GM18870 (cell line): Measurements from ENCODE around the gene ATG3.
"Not testable (repeated sequence)": the region's sequence is repeated elsewhere in the genome, so short reads cannot be mapped to it uniquely, and the experiment has no call there.

ENCODE experiments used
- ATAC-seq: cut with Tn5 transposase; IDR thresholded peaks from one replicate; pipeline ENCODE4 v1.9.1; 2021; ENCODE audit warnings: moderate library complexity; ENCODE audit not compliant: unreplicated experiment

The ATG3 gene

GRCh38 chr3:112503304-112503972, 58.3 kb downstream of the ATG3 start:
- ATAC-seq, result no peak

- no peak for ATAC-seq
Observed at GRCh38 chr3:112500621-112501020, 61.1 kb downstream of the ATG3 start.

DNA sequence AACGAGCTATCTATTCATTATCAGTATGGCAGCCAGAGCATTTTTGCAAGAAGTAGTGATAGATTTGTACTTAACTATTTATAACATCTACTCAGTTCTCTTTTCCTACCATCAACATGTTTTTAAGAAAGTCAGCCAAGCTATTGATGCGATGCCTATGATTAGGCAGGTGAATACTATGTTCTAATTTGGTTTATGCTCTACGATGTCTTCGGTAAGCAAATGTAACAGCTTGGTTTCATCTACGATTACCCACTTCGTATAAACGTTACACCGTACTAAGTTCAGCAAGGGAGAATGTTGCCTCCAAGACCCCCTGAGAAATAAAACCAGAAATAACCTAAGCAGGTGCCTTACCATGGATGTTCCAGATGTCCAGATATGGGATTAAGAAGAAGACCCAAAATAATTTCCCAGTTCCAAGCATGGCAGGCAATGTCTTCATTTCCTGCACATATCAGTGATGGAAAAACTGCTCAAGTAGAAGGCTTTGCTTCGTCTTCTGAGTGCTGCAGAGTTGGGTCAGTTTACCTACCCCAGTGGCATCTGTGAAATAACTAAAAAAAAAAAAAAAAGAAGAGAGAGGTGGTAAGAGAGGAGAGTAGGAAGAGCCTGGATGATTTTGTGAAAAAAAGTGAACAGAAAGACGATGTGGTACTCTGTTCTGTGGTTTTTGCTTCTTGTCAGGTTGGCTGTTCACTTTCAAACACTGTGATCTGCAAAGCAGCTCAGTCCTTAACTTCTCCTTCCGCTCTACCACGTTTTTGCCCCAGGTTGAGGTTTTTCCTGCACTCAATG, 62.6 kb downstream of the ATG3 start, which contains the start of gene BTLA:
TSS of gene BTLA (minus strand) at position 559 of the 798 bp plus-strand sequence. CDS start at position 445, 114 bp downstream.
- peak; percentile 41 for ATAC-seq

DNA sequence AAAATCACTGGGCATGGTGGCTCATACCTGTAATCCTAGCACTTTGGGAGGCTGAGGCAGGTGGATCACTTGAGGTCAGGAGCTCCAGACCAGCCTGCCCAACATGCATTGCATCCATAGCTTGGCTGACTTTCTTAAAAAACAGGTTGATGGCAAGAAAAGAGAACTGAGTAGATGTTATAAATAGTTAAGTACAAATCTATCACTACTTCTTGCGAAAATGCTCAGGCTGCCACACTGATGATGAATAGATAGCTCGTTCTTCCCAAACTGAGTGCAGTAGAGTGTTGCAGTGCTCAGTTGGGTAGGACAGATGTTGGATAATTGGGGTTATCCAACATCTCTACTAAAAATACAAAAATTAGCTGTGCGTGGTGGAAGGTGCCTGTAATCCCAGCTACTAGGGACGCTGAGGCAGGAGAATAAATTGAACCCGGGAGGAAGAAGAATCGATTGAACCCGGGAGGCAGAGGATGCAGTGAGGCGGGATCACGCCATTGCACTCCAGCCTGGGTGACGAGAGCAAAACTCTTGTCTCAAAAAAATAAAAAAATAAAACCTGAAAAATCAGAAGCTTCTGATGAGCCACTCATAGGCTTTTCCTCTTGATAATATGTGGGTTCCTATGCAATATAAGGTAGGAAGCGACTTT, 63.7 kb downstream of the ATG3 start:
- ATAC-seq, result no peak

DNA sequence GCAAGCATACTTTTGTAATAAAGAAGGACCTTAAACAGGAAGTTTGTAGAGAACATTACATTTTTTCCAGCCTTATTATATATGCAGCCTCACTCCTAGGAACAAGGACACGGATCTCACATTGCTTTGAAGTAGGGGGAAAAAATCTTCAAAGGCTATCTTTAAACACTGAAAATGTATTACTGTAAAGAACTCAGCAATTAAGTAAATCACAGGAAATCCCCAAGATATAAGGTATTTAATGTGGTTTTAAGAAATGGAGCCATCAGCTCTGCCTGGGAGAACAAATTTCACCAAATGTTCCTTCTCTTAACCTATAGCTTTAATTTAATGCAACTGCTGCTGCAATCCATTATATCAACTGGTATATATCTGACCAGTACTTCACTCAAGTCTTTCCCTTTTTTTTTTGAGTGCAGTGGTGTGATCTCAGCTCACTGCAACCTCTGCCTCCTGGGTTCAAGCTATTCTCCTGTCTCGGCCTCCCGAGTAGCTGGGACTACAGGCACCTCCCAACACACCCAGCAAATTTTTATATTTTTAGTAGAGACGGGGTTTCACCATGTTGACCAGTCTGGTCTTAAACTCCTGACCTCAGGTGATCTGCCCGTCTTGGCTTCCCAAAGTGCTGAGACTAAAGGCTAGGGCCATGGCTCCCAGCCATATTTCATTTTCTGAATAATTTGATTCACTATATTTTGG, 65.2 kb downstream of the ATG3 start:
- no peak for ATAC-seq

DNA sequence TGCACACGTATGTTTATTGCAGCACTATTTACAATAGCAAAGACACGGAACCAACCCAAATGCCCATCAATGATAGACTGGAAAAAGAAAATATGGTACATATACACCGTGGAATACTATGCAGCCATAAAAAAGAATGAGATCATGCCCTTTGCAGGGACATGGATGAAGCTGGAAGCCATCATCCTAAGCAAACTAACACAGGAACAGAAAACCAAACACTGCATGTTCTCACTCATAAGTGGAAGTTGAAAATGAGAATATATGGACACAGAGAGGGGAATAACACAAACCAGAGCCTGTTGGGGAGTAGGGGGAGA, 67.4 kb downstream of the ATG3 start:
- not testable (repeated sequence) for ATAC-seq

GRCh38 chr3:112492124-112492523, 69.6 kb downstream of the ATG3 start:
- ATAC-seq, result no peak

DNA sequence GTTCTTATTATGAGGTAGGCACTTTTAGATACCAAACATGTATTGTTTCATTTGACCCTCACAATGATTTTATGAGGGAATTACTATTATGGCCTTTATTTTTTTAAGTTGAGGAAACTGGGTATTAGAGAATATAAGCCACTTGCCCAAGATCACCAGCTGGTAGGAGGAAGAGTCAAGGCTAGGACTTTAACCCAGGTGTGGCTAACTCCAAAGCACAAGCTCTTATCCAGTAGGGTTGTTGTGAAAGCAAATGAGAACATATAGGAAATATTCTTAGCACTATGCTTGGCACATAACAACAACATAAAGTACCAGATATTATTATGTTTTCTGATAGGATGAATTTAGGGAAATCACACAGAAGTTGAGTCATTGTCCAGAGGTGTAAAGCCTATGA, 70.4 kb downstream of the ATG3 start:
- ATAC-seq, result no peak

- peak; percentile 54 for ATAC-seq
Observed at GRCh38 chr3:112489674-112490479, 71.9 kb downstream of the ATG3 start.

- ATAC-seq, result no peak
Observed at GRCh38 chr3:112486811-112487505, 74.8 kb downstream of the ATG3 start.

DNA sequence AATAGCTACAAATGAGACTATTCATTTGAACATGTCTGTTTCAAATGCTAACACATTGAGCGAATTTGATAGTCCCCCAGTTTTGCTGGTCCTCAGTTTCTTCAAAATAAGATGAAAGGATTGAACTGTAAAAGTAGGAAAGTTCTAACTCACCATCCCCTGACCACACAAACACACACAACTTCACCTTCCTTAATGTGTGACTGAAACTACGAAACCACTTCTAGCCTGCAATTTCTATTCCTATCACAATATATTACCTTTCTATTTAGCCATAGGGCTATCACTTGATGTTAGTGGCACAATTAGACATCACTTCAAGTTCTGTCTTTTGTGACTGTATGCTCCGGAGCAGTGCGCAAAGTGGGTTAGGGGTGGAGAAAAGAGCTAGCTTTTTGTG, 77.4 kb downstream of the ATG3 start:
- no peak for ATAC-seq

DNA sequence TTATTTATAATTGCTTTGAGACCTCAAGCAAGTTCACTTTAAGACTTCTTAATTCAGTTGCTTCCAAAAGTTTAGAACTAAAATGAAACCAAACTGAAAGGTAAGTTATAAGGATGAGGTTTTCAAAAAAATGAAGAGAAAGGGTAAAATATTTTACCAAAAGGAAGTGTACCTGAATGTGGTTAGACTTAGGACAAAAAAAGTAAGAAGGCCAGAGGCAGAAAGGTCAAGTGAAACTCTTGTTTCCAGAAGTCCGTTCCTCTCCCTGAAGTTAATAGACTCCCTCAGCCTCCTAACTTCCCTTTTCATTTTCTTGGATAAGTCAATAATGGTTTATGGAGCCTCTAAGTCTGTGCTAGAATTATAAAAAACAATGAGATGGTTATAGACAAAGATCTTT, 79.1 kb downstream of the ATG3 start:
- no peak for ATAC-seq
